HG02884 (cell line): ENCODE results near the gene UBA6.
"Not testable (repeated sequence)": the region's sequence is repeated elsewhere in the genome, so short reads cannot be mapped to it uniquely, and the experiment has no call there.

Experiments
- ATAC-seq: cut with Tn5 transposase; IDR thresholded peaks from one replicate; pipeline ENCODE4 v1.9.1; 2021; ENCODE audit warnings: mild to moderate bottlenecking, moderate library complexity; ENCODE audit not compliant: unreplicated experiment

Gene UBA6

GRCh38 chr4:67714248-67714583, 13.3 kb upstream of the UBA6 start:
- ATAC-seq, result peak; percentile 66

GRCh38 chr4:67713529-67714247, 12.7 kb upstream of the UBA6 start:
- no peak for ATAC-seq

GRCh38 chr4:67712650-67713528, 11.9 kb upstream of the UBA6 start:
- no peak for ATAC-seq

GRCh38 chr4:67712000-67712625, 11.2 kb upstream of the UBA6 start:
- no peak for ATAC-seq

GRCh38 chr4:67706682-67707081, 5.7 kb upstream of the UBA6 start:
- not testable (repeated sequence) for ATAC-seq

- no peak for ATAC-seq
These were observed 3.9 kb upstream of the UBA6 start for GRCh38 chr4:67704843-67705242.

- ATAC-seq, result no peak
These were observed 1.2 kb upstream of the UBA6 start for GRCh38 chr4:67702166-67702565.

- no peak for ATAC-seq
These were observed 529 bp upstream of the UBA6 start for GRCh38 chr4:67701517-67701850.

- ATAC-seq, result peak; percentile 3
These were observed 728 bp downstream of the UBA6 start for GRCh38 chr4:67700116-67700737.

- no peak for ATAC-seq
These were observed 1.4 kb downstream of the UBA6 start for GRCh38 chr4:67699603-67700002.

- ATAC-seq, result no peak
These were observed 2.9 kb downstream of the UBA6 start for GRCh38 chr4:67697860-67698687.

GRCh38 chr4:67696061-67696460, 4.9 kb downstream of the UBA6 start:
- ATAC-seq, result no peak

- ATAC-seq, result no peak
These were observed 6.3 kb downstream of the UBA6 start for GRCh38 chr4:67694662-67695061.

- ATAC-seq, result no peak
These were observed 9.6 kb downstream of the UBA6 start for GRCh38 chr4:67691328-67691727.

- no peak for ATAC-seq
These were observed 13.3 kb downstream of the UBA6 start for GRCh38 chr4:67687636-67688035.

- no peak for ATAC-seq
These were observed 15.5 kb downstream of the UBA6 start for GRCh38 chr4:67685532-67685859.

GRCh38 chr4:67684839-67685531, 16.0 kb downstream of the UBA6 start:
- ATAC-seq, result no peak

GRCh38 chr4:67682266-67682665, 18.7 kb downstream of the UBA6 start:
- ATAC-seq, result no peak

- ATAC-seq, result no peak
These were observed 20.3 kb downstream of the UBA6 start for GRCh38 chr4:67680581-67681222.

- no peak for ATAC-seq
These were observed 22.3 kb downstream of the UBA6 start for GRCh38 chr4:67678612-67679011.
